Endodermal cell (in vitro differentiated cells): ENCODE data around the gene CFAP221. TPM values are rescaled to one million over a fixed set of nuclear protein-coding genes. Genes with fewer than 3 reads are reported as not detected.

Experiments
- DNase-seq: peaks from one replicate; pipeline ENCODE4 v3.0.0-alpha.2; 2017
- H3K27ac ChIP-seq: 2 replicates; pipeline ENCODE4 v1.5.1; 2013; ENCODE audit warnings: mild to moderate bottlenecking, low read depth, low read length, moderate library complexity
- H3K27me3 ChIP-seq: 2 replicates; pipeline ENCODE4 v1.6.1; 2013; ENCODE audit warnings: mild to moderate bottlenecking, low read length, moderate library complexity; ENCODE audit not compliant: insufficient read depth, control insufficient read depth, poor library complexity, severe bottlenecking
- H3K36me3 ChIP-seq: 2 replicates; pipeline ENCODE4 v1.7.0; 2013; ENCODE audit warnings: mild to moderate bottlenecking, low read length, moderate library complexity; ENCODE audit not compliant: control insufficient read depth, insufficient read depth
- H3K4me1 ChIP-seq: one replicate; pipeline ENCODE4 v1.7.0; 2013; ENCODE audit warnings: low read length; ENCODE audit not compliant: control insufficient read depth, insufficient read depth
- H3K4me3 ChIP-seq: 2 replicates; pipeline ENCODE4 v1.5.1; 2013; ENCODE audit warnings: mild to moderate bottlenecking, low read length, moderate library complexity
- H3K9ac ChIP-seq: 2 replicates; pipeline ENCODE4 v1.6.1; 2013; ENCODE audit warnings: mild to moderate bottlenecking, low read length, moderate library complexity; ENCODE audit not compliant: poor library complexity, severe bottlenecking; ENCODE audit errors: extremely low read depth
- H3K9me3 ChIP-seq: 2 replicates; pipeline ENCODE4 v1.6.1; 2013; ENCODE audit warnings: mild to moderate bottlenecking, low read length, moderate library complexity; ENCODE audit not compliant: control insufficient read depth
- H3K27ac Mint-ChIP-seq: 2 replicates; pipeline ENCODE4 v1.8.0; 2020; ENCODE audit warnings: mixed read lengths
- H3K27me3 Mint-ChIP-seq: 2 replicates; pipeline ENCODE4 v1.8.0; 2021; ENCODE audit warnings: mild to moderate bottlenecking, mixed read lengths; ENCODE audit not compliant: insufficient read depth
- H3K36me3 Mint-ChIP-seq: 2 replicates; pipeline ENCODE4 v1.8.0; 2020; ENCODE audit warnings: low read depth, mixed read lengths
- H3K4me1 Mint-ChIP-seq: 2 replicates; pipeline ENCODE4 v1.8.0; 2020; ENCODE audit warnings: mixed read lengths
- H3K4me3 Mint-ChIP-seq: 2 replicates; pipeline ENCODE4 v1.8.0; 2020; ENCODE audit warnings: mild to moderate bottlenecking, moderate library complexity, mixed read lengths
- H3K9me3 Mint-ChIP-seq: 2 replicates; pipeline ENCODE4 v1.8.0; 2020; ENCODE audit warnings: mild to moderate bottlenecking, mixed read lengths
- CTCF ChIP-seq: fragments of 200-600 bp; sonication (generic); conservative IDR thresholded peaks from 2 replicates; pipeline ENCODE4 v1.5.0; 2021; ENCODE audit warnings: antibody characterized with exemption, mild to moderate bottlenecking
- WGBS, 2 experiments: methylation state at CpG; one replicate each; pipeline versions ENCODE4 v1.1.5 to v1.1.7; 2013; ENCODE audit warnings: missing lambda C conversion rate in 2 of 2, mixed read lengths in 1 of 2; ENCODE audit not compliant: insufficient coverage in 1 of 2, insufficient read length in 1 of 2; 5-methylcytosine and 5-hydroxymethylcytosine counted together
- total RNA-seq, 2 donors: library from RNA; stranded (reverse); fragmentation: NEBNext Ultra II Directional in 1 of 2; extraction: Animal tissue kit (Norgen Biotek cat#: 25700) in 1 of 2; gene quantifications; 2 replicates in 1 of 2; 3 replicates in 1 of 2; pipeline ENCODE4 v1.2.1, GENCODE V29; 2021

CFAP221 gene
- total RNA-seq, 2 donors from 2014 or later, result 10.0 to 18.0 TPM

- 95 to 100% methylated on average over 2 to 3 of the region's 3 CpGs for WGBS, 2 experiments
- no peak overlapping the region for H3K27ac Mint-ChIP-seq
- Histone ChIP-seq H3K9ac (no peak overlapping the region), H3K4me3 (no peak overlapping the region), H3K27me3 (no peaks in the 10 kb centered on the region), H3K9me3 (no peaks in the 10 kb centered on the region), H3K27ac (no peak overlapping the region), H3K4me1 (no peaks in the 10 kb centered on the region), H3K36me3 (no peaks in the 10 kb centered on the region)
- H3K36me3 Mint-ChIP-seq, result no peaks in the 10 kb centered on the region
- TF ChIP-seq CTCF, result no peak
- H3K4me1 Mint-ChIP-seq, result no peaks in the 10 kb centered on the region
- H3K27me3 Mint-ChIP-seq, result peaks cover 22% of the 10 kb centered on the region
- no peak for DNase-seq
- no peaks in the 10 kb centered on the region for H3K9me3 Mint-ChIP-seq
- H3K4me3 Mint-ChIP-seq, result no peak overlapping the region
Observed at GRCh38 chr2:119662297-119662696, 118.0 kb downstream of the CFAP221 start.

GRCh38 chr2:119668546-119668945 lies 124.3 kb downstream of the CFAP221 start:
- no peaks in the 10 kb centered on the region for H3K9me3 Mint-ChIP-seq
- H3K4me1 ChIP-seq, result no peaks in the 10 kb centered on the region
- H3K4me3 Mint-ChIP-seq, result no peak overlapping the region
- H3K4me1 Mint-ChIP-seq, result no peaks in the 10 kb centered on the region
- H3K4me3 ChIP-seq, result no peak overlapping the region
- H3K27ac ChIP-seq, result no peak overlapping the region
- no peak for TF ChIP-seq CTCF
- H3K36me3 Mint-ChIP-seq, result no peaks in the 10 kb centered on the region
- H3K27me3 ChIP-seq, result no peaks in the 10 kb centered on the region
- 90 to 95% methylated on average over 1 of the region's 2 CpGs for WGBS, 2 experiments
- no peak overlapping the region for H3K27ac Mint-ChIP-seq
- no peaks in the 10 kb centered on the region for H3K36me3 ChIP-seq
- DNase-seq, result no peak
- peaks cover 20% of the 10 kb centered on the region for H3K27me3 Mint-ChIP-seq
- H3K9ac ChIP-seq, result no peak overlapping the region
- H3K9me3 ChIP-seq, result no peaks in the 10 kb centered on the region

- no peak overlapping the region for H3K27ac Mint-ChIP-seq
- Histone ChIP-seq H3K36me3 (no peaks in the 10 kb centered on the region), H3K4me3 (no peak overlapping the region), H3K27me3 (no peaks in the 10 kb centered on the region), H3K9ac (no peak overlapping the region), H3K9me3 (no peaks in the 10 kb centered on the region), H3K4me1 (no peaks in the 10 kb centered on the region), H3K27ac (no peak overlapping the region)
- no peak for TF ChIP-seq CTCF
- H3K27me3 Mint-ChIP-seq, result peaks cover 8% of the 10 kb centered on the region
- H3K9me3 Mint-ChIP-seq, result no peaks in the 10 kb centered on the region
- 100% methylated on average over 2 of the region's 2 CpGs; no CpG with 5 or more reads in 1 of the 2 experiments for WGBS, 2 experiments
- H3K36me3 Mint-ChIP-seq, result no peaks in the 10 kb centered on the region
- H3K4me3 Mint-ChIP-seq, result no peak overlapping the region
- peak; percentile 14 for DNase-seq
- no peaks in the 10 kb centered on the region for H3K4me1 Mint-ChIP-seq
Observed at GRCh38 chr2:119671016-119671415, 126.8 kb downstream of the CFAP221 start.
